Breast epithelium (tissue), 4 donors: ENCODE measurements around the gene COL17A1. TPM values are rescaled to one million over a fixed set of nuclear protein-coding genes. Genes with fewer than 3 reads are reported as not detected.
A peak's percentile ranks its signal among the peaks of the same experiment; 100 is the strongest.

Source experiments
- DNase-seq, 2 donors: peaks; one replicate each; pipeline ENCODE4 v3.0.0-alpha.2; 2019; ENCODE audit warnings: low spot score in 2 of 2
- H3K27ac ChIP-seq, 2 donors: fragments of 200-600 bp; sonication (generic) in 1 of 2; one replicate each; pipeline ENCODE4 v1.5.1; 2016 to 2019; ENCODE audit warnings: mild to moderate bottlenecking in 1 of 2
- H3K27me3 ChIP-seq, 2 donors: fragments of 200-600 bp; sonication (generic) in 1 of 2; one replicate each; pipeline versions ENCODE4 v1.5.1 to v1.6.0; 2017 to 2019; ENCODE audit warnings: control low read depth in 1 of 2, mild to moderate bottlenecking in 1 of 2
- H3K36me3 ChIP-seq: fragments of 200-600 bp; one replicate; pipeline ENCODE4 v1.5.1; 2019
- H3K4me1 ChIP-seq, 2 donors: fragments of 200-600 bp; sonication (generic); one replicate each; pipeline ENCODE4 v1.5.1; 2016 to 2019; ENCODE audit warnings: control low read depth in 1 of 2
- H3K4me3 ChIP-seq, 3 donors: fragments of 200-600 bp; sonication (generic); 1 replicate in 2 of 3; 2 replicates in 1 of 3; pipeline ENCODE4 v1.5.1; 2016 to 2019; ENCODE audit warnings: mild to moderate bottlenecking in 3 of 3, moderate library complexity in 2 of 3
- H3K9me3 ChIP-seq, 2 donors: fragments of 200-600 bp; sonication (generic) in 1 of 2; one replicate each; pipeline ENCODE4 v1.5.1; 2016 to 2019; ENCODE audit warnings: control low read depth in 1 of 2
- CTCF ChIP-seq, 3 donors: fragments of 450-650 bp; IDR thresholded peaks; one replicate each; pipeline ENCODE4 v1.5.1; 2016 to 2017; ENCODE audit warnings: antibody characterized with exemption in 3 of 3, mild to moderate bottlenecking in 3 of 3, moderate library complexity in 3 of 3
- POLR2A ChIP-seq: fragments of 450-650 bp; IDR thresholded peaks from one replicate; pipeline ENCODE4 v1.6.1; 2016; ENCODE audit warnings: antibody characterized with exemption, mild to moderate bottlenecking, moderate library complexity
- POLR2AphosphoS5 ChIP-seq, 3 donors: sonication (generic); formaldehyde crosslinking; IDR thresholded peaks; one replicate each; pipeline ENCODE4 v1.6.1; 2017; ENCODE audit warnings: antibody characterized with exemption in 3 of 3
- intact Hi-C: fragments of 100-400 bp; cut with DNase I; formaldehyde crosslinking; loops from one replicate; pipeline ENCODE4 v1.15.1; 2023; ENCODE audit warnings: low total_unique reads
- total RNA-seq, 3 donors: library from RNA; depleted of rRNA; stranded (reverse); fragments of >200 nt; gene quantifications; one replicate each; pipeline ENCODE4 v1.1.0, GENCODE V29; 2016

The COL17A1 gene
- total RNA-seq, 3 donors from 2014 or later = 0.16 to 56.1 (median 34.1) TPM

DNA sequence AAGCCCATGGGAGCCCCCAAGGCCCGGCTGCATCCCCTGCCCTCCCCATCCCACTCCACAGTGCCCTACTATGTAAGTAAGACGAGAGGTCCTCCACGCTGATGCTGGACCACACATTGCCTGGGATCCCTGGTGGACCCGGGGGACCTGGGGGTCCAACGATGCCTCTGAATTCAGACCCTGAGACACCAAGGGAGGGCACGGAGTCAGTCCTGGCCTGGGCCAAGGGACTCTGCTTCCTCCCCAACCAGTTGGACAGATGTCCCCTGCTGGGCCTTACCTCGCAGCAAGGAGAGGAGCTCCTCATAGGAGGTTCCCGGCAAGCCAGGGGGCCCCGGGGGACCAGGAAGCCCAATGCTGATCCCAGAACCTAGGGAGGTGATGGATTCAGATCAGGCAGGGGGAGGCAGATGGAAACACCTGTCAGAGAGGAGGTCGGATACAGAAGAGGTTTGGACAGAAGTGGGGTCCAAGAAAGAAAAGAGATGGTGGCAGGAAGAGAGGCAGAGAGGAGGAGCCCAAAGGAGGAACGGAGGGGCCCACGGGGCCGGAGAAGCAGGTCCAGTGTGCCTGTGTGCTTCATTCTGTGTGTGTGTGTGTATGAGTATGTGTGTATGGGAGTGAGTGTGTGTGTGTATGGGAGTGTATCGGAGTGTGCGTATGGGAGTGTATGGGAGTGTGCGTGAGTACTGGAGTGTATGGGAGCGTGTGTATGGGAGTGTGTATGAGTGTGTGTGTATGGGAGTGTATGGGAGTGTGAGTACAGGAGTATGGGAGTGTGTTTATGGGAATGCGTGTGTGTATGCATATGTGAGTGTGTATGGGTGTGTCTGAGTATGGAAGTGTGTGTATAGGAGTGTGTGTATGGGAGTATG lies 50.2 kb downstream of the COL17A1 start:
- TF ChIP-seq POLR2AphosphoS5 (IDR thresholded peaks at IDR 0.05) (no peak), POLR2A (no peak), CTCF (IDR thresholded peaks at IDR 0.05) (no peak)
- intact Hi-C loops = no loop called here
- Histone ChIP-seq H3K36me3 (no peaks in the 10 kb centered on the region), H3K4me1 (no peaks in the 10 kb centered on the region), H3K27ac (no peak overlapping the region), H3K27me3 (no peaks in the 10 kb centered on the region), H3K9me3 (no peaks in the 10 kb centered on the region), H3K4me3 (no peak overlapping the region)
- DNase-seq = no peak

DNA sequence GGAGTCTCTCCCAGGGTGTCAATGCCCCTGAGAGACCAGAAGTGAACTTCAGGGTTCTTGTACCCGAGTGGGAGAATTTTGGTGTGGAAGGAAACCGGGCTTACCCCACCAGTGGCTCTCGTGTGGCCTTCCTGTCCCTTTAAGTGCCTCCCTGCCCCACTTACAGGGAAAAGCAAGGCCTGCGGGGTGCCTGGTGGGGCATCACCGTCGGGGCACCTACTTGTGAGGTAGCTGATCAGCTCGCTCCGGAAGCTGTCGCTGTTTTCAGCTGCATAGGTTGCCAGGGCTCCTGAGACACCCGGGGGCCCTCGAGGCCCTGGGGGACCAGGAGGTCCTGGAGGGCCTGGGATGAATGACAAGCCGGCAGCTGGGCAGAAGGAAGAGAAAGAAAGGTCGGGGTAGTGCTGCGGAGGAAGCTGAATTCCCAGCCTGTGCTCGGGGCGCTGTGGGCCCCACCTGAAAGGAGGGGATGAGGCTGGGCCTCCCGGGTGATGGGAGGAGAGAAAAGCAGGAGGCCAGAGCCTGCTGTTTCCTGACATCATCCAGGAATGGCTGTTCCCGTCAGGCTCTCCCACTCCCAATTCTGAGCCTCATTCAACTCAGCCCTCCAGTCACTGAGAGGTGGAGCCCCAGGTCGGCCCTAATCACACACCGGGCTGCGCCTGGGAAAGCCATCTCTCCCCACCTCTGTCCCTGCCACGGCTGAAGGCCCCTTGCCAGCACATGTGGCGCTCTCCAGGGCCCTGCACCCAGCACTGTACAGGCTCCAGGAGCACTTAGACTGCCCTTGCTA lies 51.1 kb downstream of the COL17A1 start:
- Histone ChIP-seq H3K36me3 (no peaks in the 10 kb centered on the region), H3K27me3 (no peaks in the 10 kb centered on the region), H3K4me1 (no peaks in the 10 kb centered on the region), H3K27ac (no peak overlapping the region), H3K4me3 (no peak overlapping the region), H3K9me3 (no peaks in the 10 kb centered on the region)
- no peak for TF ChIP-seq POLR2A
- TF ChIP-seq POLR2AphosphoS5 (IDR thresholded peaks at IDR 0.05) = no peak
- no peak for TF ChIP-seq CTCF (IDR thresholded peaks at IDR 0.05)
- intact Hi-C loops = no loop called here
- DNase-seq = no peak

DNA sequence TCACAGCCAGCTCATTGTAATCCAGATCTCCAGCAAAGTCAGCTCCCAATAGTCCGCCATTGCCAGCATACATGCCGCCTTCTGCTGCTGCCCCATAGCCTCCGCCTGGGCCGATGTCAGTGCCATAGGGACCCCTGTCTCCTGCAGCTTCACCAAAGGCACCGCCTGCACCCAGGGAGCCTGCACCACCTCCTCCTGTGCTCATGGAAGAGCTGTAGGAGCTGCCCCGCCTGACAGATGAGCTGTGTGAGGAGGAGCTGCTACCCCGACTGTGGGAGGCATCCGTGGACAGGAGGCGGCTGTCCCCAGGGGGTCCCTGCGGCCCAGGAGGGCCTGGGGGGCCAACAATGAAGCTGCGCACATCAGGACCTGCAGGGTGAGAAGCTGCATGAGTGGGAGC lies 51.7 kb downstream of the COL17A1 start:
- H3K9me3 ChIP-seq = no peaks in the 10 kb centered on the region

GRCh38 chr10:104033401-104033930 lies 52.2 kb downstream of the COL17A1 start:
- Histone ChIP-seq H3K27ac (peak overlapping the region in 1 of 2 donors; percentile 1), H3K36me3 (no peaks in the 10 kb centered on the region), H3K4me3 (no peak overlapping the region), H3K4me1 (no peaks in the 10 kb centered on the region), H3K27me3 (no peaks in the 10 kb centered on the region), H3K9me3 (no peaks in the 10 kb centered on the region)
- no peak for DNase-seq
- TF ChIP-seq POLR2A (no peak), CTCF (IDR thresholded peaks at IDR 0.05) (no peak), POLR2AphosphoS5 (IDR thresholded peaks at IDR 0.05) (no peak)
- intact Hi-C loops = no loop called here

More for the DNA sequence above, 51.7 kb downstream of the COL17A1 start:
- DNase-seq = no peak
- no peak overlapping the region for H3K4me3 ChIP-seq
- intact Hi-C loops = no loop called here
- no peaks in the 10 kb centered on the region for H3K4me1 ChIP-seq
- H3K36me3 ChIP-seq = no peaks in the 10 kb centered on the region
- H3K27me3 ChIP-seq = no peaks in the 10 kb centered on the region
- no peak overlapping the region for H3K27ac ChIP-seq
- TF ChIP-seq CTCF (IDR thresholded peaks at IDR 0.05) = no peak
- TF ChIP-seq POLR2A = no peak
- TF ChIP-seq POLR2AphosphoS5 (IDR thresholded peaks at IDR 0.05) = no peak
